ENCODE measurements around the gene TRAPPC5.
"Not testable (repeated sequence)": the region's sequence is repeated elsewhere in the genome, so short reads cannot be mapped to it uniquely, and the experiment has no call there.

TRAPPC5 gene

DNA sequence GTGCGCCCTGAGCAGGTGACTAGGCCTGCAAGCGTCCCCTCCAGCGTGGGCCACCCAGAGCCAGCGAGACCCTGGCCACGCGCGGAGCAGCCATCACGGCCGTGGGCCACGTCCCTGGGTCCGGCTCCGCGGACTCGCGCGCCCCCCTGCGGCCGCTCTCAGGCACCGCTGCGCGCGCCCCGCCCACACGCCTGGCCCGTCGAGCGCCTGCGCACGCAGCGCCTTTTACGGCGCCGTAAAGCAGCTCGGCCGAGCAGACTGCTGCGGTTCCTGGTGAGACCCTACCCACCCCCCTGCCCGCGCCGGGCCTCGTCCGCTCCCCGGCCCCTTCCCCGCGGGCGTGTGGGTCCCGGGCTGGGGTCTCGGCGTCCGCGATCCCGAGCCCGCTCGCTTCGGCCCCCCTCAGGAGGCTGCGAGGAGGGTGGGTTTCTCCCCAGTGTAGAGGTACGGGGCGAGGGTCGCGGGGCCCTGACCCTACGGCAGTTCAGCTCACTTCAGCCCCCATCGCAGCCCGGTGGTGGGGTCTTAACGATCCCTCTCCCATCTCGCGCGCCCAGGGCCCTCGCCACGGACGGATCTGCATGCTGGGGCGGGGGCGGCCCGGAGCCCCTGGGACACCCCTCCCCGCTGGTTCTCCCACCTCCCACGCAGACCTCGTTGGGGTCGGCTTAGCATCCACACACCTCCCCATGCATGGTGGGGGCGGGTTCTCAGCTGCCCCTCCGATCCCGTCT lies at the start of gene TRAPPC5:
TSS of gene TRAPPC5 (plus strand) at position 228 of the 734 bp plus-strand sequence. CDS start 1,421 bp downstream, outside the sequence.
- peak; percentile 71 for DNase-seq (ENCODE audit: low read depth)

DNA sequence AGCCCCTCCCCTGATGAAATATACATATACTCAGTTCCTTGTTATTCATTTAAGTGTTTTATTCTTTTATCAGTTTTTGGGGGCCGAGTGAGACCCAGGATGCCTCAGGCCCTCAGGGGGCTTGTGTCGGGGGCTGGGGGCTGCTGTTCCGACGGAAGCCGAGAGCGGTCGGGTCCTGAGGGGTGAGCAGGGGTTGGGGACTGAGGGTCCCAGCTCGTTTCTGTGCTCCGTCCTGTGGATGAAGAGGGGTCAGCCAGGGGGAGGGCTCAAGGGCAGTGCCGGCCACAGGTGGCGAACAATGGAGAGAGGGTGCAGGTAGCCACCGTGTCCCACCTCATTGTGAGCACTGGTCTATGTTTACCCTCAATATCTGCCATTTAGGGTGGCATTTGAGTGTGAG lies 49.1 kb upstream of the TRAPPC5 start:
- DNase-seq (ENCODE audit: low read depth): no peak

DNA sequence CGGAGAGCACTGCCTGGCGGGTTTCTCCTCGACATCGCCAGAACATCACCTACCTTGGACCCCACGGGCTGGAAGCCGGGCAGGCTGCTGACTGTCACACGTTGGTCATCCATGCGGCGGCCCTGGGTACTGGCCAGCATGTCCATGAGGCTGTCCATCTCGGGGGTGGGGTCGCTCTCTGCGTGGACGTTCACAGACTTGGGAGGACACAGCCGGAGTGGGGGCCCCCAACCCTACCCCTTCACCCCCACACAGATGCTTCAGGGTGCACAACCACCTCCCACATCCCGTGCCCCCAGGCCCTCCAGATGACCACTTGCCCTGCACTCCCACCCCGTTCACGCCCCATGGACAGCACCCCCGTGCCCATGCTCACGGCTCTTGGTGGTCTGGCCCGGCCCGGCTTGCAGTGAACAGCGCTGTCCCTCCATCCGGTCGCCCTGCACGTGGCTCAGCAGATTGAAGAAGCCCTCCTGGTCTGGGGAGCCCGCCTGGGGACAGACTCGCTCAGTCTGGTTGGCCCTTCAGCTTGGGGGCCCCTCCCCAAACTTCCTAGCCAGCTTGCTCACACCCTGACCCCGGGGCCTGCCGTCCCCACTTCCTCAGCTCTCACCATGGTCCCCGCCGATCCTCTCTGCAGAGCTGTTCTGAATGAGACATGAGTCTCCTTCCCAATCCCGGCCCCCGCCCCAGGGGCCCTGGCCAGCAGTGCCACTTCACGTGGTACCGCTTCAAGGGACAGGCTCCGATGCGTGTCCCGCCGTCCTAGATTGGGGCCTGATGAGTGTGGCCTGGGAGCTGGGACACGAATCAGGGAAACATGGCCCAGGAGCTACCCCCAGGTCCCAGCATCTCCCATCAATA lies 48.1 kb upstream of the TRAPPC5 start:
- no peak for DNase-seq (ENCODE audit: low read depth)

DNA sequence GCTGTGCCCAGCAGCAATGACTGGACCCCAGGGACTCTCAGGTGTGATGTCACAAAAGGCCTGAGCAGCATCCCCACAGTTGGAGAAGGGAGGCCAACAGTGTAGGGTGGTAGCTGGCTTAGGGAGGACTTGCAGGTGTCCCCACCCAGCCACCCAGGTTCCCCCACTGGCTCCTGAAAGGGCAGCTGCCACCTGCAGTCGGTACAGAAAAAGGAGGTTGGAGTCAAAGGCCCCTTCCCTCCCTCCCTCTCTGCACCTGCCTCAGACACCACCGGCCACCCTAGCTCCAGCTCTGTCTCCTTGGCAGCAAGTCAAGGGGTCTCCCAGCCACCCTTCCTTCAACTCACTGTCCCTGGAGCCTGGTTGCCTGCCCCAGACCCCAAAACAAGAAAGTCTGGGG lies 46.9 kb upstream of the TRAPPC5 start, which contains the start of gene PCP2:
TSS of gene PCP2 (minus strand) at position 22 of the 400 bp plus-strand sequence. CDS start 262 bp downstream, outside the sequence.
- no peak for DNase-seq (ENCODE audit: low read depth)

DNA sequence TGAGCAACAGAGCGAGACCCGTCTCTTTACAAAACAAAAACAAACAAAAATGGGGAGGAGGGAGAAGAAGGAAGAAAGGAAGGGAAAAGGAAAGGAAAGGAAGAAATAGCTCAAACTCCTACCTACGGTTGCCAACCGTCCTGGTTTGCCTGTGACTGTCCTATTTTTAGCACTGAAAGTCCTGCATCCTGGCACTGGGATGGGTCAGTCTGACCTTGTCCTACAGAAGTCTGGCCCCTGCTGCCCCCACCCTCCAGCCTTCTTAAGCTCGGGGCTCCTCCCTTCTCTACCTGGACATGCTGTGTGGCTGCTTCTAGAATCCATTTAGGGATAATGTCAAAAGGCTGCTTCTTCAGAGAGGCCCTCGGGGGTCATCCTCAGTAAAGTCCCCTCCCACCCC lies 45.0 kb upstream of the TRAPPC5 start:
- no peak for DNase-seq (ENCODE audit: low read depth)

DNA sequence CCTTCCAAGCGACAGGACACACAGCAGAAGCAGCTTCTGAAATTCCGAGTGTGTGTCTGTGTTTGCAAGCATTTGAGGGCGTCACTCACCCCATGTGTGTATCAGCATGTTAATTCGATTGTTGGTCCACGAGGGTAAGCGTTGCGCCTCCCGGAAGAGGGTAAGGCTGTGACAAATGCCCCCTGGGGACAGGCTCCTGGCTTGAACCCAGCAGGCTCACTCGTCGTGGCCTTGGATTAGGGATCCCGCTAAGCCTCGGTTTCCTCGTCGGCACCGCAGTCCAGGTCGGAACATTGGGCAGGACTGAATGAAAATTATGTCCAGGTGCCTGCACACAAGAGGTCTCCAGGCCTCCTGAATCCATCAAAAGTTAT lies 44.3 kb upstream of the TRAPPC5 start:
- DNase-seq (ENCODE audit: low read depth): no peak

DNA sequence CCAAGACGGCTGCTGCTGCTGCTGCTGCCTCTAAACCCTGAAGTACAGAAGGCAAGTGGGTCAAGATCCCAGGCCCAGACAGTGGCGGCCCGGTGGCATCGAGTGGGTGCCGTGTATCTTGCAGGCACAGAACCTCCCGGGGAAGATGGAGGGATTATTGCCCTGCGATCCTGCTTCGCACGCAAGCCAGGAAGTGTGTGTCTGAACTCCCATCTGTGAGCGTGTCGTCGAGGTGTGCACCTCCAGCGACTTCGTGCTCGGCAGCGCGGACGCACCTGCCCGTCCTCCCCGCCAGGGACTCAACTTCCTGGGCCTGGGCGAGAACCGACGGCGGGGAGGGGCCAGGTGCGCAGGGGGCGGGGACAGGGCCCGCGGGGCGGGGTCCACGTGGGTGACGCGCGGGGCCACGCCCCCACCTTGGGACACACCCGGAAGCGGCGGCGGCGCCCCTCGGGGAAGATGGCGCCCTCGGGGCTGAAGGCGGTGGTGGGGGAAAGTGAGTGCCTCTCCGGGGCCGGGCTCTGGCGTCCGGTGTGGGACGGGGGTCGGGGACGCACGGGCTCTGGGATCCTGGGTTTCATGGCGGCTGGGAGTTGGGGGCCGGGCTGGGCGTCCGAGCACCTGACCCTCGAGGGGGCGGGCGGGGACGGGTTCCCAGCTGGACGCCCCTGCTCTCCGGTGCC lies 43.8 kb upstream of the TRAPPC5 start, which contains the start of gene STXBP2:
TSS of gene STXBP2 (plus strand) at position 420 of the 683 bp plus-strand sequence. CDS start at position 460, 40 bp downstream.
- DNase-seq (ENCODE audit: low read depth): peak; percentile 82

DNA sequence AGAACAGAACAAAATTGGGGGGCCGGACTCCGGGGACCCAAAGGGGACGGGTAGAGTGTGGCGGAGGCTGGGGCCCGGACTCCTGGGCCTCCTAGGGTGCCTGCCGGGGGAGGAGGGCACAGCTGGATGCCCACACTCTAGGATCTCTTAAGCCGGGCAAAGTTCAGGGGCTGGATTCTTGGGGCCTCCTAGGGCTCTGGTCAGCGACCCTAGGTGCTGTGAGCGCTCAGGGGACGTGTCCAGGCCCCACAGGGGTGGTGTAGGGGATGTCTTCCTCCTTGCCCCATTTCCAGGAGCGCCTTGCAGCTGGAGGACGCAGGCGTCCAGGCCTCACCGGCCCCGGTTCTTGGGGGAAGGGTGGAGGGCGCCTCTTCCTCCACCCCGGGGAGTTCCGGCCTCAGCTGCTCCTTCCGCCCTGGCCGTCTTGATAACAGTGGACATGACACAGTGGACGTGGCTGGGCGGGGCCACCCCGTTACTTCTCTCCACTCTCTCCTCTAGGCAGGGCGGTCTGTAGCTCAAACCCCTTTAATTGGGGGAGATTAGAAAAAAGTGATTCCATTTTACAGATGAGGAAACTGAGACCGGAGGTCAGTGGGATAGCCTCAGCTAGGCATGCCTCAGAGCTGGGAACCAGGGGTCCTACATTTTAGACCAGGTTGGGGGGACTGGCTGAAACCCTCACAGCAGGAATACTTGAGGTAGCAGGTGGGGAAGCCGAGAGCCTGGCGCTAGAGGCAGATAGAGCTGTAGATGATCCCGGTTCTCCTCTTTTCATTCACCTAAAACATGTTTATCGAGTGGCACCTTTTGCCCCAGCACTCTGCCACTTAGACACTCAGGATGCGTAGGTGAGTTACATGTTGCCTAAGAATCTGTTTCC lies 43.0 kb upstream of the TRAPPC5 start:
- no peak for DNase-seq (ENCODE audit: low read depth)

DNA sequence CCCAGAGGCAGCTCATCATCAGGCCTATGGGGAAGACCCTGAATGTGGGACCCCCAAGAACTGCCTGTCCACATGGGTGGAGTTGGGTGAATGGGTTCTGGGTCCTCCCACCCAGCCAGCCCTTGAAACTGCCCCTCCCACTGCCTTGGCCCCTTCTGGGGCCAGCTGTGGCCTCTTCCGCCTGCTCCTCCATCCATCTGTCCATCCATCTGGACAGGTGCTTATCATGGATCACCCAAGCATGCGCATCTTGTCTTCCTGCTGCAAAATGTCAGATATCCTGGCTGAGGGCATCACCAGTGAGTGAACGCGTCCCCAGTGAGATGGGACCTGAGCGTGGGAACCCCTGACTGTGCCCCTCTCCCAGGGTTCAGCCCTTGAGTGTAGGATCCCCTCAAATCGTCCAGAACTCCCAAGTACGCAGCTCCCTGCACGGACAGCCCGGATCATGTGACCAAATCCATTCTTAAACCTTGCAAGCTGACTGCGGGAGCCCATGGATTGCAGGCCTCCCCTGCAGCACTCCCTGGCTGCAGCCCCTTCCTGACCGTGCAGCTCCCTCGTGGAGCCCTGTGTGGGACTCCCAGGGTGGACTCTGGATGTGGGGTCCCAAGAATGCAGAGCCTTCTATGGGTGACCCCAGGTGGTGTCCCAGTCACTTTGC lies 41.7 kb upstream of the TRAPPC5 start:
- no peak for DNase-seq (ENCODE audit: low read depth)

DNA sequence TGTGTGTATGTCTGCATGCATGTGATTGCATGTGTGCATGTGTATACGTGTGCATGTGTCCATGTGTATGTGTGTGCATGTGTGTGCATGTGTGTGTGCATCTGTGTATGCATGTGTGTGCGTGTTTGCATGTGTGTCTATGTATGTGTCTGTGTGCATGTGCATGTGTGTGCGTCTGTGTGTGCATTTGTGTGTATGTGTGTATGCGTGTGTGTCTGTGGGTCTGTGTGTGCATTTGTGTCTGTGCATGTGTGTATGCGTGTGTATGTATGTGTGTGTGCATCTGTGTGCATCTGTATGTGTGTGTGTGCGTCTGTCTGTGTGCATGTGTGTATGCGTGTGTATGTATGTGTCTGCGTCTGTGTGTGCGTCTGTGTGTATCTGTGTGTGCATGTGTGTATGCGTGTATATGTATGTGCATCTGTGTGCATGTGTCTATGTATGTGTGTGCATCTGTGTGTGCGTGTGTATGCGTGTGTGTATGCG lies 40.7 kb upstream of the TRAPPC5 start:
- DNase-seq (ENCODE audit: low read depth): no peak

DNA sequence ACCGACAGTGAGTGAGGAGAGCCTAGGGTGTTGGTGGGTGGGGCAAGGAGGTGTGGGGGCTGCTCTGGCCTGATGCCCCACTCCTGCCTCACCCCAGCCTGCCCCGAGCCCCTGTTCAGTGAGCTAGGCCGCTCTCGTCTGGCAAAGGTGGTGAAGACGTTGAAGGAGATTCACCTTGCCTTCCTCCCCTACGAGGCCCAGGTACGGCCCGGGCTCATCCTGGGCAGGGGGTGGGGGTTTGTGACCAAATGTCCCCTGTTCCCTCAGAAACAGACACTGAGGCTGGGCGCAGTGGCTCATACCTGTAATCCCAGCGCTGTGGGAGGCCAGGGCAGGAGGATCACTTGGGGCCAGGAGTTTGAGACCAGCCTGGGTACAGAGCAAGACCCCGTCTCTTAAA lies 39.8 kb upstream of the TRAPPC5 start:
- no peak for DNase-seq (ENCODE audit: low read depth)

DNA sequence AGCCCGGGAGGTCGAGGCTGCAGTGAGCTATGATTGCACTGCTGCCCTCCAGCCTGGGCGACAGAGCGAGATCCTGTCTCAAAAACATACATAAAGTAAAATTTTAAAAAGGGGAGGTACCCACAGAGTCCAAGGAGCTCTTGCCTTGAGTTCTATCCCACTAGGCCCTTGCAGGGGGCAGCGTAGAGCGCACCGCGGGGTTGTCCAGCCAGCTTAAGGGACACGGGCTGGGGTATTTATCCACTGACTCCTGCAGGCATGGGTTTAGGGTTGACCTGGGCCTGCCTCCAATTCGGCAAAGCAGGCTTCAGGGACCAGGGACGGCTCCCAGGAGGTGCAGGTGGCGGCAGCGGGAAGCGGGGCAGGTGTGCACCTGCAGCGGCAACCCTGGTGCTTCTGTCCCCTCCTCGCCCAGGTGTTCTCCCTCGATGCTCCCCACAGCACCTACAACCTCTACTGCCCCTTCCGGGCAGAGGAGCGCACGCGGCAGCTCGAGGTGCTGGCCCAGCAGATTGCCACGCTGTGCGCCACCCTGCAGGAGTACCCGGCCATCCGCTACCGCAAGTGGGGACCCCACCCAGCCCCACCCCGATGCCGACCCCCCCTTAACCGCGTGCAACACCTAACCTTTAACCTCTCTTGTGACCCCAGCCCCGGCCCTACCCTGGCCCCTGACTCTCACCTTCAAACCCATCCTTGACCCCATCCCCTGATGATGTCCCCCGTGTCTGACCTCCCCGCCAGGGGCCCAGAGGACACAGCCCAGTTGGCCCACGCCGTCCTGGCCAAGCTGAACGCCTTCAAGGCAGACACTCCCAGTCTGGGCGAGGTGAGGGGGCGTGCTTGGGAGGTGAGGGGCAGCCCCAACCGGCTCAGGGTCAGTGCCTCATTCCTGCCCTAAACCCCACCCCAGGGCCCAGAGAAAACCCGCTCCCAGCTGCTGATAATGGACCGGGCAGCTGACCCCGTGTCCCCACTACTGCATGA lies 39.0 kb upstream of the TRAPPC5 start:
- DNase-seq (ENCODE audit: low read depth): no peak

DNA sequence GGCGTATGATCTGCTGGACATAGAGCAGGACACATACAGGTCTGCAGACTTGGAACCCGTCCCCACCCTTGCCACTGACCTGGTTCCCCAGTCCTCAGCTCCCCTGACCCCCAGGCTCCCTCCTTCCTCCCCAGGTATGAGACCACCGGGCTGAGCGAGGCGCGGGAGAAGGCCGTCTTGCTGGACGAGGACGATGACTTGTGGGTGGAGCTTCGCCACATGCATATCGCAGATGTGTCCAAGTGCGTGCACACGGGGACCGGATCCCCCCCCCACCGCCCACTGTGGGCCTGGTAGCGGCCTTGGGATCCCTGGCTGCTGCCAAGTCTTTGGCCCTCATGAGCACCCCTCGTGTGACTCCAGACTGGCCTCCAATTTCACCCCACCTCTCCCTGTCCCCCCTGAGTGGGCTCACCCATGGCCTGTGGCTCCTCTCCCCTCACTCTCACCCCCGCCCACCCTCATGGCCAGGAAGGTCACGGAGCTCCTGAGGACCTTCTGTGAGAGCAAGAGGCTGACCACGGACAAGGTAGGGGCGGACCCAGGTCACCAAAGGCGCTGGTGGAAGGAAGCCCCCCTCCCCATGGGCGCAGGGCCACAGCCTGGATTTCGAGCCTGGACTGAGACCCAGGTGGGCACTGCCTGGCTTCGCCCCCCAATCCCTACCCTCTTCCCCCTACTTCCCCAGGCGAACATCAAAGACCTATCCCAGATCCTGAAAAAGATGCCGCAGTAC lies 38.2 kb upstream of the TRAPPC5 start:
- DNase-seq (ENCODE audit: low read depth): no peak

DNA sequence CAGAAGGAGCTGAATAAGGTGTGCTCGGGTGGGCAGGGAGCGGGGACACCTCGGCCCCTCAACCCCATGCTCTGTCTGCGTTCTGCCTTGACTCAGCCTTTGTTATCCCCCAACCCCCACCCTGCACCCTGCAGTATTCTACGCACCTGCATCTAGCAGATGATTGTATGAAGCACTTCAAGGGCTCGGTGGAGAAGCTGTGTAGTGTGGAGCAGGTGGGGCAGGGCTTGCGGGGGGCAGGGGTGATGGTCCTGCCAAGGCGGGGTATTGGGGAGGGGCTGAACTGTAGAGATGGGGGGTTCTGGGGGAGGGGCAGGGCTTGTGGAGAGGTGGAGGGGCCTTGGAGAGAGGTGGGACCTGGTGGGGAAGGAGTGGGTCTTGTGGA lies 37.6 kb upstream of the TRAPPC5 start:
- DNase-seq (ENCODE audit: low read depth): no peak

DNA sequence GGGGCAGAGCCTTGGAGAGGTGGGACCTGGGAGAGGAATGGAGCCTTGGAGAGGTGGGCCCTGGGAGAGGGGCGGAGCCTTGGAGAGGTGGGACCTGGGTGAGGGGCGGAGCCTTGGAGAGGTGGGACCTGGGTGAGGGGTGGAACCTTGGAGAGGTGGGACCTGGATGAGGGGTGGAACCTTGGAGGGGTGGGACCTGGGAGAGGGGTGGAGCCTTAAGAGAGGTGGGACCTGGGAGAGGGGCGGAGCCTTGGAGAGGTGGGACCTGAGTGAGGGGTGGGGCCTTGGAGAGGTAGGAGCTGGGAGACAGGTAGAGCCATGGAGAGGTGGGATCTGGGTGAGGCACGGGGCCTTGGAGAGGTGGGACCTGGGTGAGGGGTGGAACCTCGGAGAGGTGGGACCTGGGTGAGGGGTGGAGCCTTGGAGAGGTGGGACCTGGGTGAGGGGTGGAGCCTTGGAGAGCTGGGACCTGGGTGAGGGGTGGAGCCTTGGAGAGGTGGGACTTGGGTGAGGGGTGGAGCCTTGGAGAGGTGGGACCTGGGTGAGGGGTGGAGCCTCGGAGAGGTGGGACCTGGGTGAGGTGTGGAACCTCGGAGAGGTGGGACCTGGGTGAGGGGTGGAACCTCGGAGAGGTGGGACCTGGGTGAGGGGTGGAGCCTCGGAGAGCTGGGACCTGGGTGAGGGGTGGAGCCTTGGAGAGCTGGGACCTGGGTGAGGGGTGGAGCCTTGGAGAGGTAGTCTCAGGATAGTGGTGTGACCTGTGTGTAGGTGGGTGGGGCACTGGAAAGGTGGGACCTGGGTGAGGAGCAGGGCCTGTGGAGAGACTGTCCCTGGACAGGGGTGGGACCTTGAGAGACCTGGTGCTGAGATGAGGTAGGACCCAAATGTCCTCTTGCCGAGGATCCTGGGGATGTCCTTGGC lies 36.7 kb upstream of the TRAPPC5 start:
- DNase-seq (ENCODE audit: low read depth): not testable (repeated sequence)

DNA sequence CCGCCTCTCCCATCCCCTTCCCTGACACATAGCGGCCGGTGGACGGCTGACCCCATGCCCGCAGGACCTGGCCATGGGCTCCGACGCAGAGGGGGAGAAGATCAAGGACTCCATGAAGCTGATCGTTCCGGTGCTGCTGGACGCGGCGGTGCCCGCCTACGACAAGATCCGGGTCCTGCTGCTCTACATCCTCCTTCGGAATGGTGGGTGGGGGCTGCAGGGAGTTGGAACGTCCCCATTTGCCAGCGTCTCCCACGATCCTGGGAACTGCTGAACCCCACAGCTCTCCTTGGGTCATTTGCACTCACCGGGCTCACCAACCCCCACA lies 36.1 kb upstream of the TRAPPC5 start:
- DNase-seq (ENCODE audit: low read depth): no peak

DNA sequence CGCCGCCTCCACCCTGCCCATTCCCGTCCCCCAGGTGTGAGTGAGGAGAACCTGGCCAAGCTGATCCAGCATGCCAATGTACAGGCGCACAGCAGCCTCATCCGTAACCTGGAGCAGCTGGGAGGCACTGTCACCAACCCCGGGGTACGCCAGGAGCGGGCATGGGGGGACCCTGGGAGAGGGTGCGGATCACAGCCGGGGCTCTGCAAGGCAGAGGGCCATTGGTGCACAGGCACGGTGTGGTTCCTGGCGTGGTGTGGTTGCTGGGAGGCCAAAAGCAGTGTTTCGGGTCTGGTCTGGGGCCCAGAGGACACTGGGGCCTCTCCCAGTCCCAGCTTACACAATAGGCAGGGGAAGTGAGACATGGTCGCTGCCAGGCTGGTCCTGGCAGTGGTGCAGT lies 35.5 kb upstream of the TRAPPC5 start:
- no peak for DNase-seq (ENCODE audit: low read depth)
